PC-3 (cell line): ENCODE results near the gene TPM3. TPM values are rescaled to one million over a fixed set of nuclear protein-coding genes. Genes with fewer than 3 reads are reported as not detected.
A peak's percentile ranks its signal among the peaks of the same experiment; 100 is the strongest.

Source experiments
- ATAC-seq: fragments of 200-7000 bp; cut with Tn5 transposase; 2 replicates; pipeline ENCODE4 v1.9.1; 2020; ENCODE audit warnings: mild to moderate bottlenecking, moderate library complexity
- BruUV-seq: library from RNA; stranded (reverse); fragments of 400-500 nt; replicated peaks from 2 replicates; lab custom pipeline; 2021; lab: Mats Ljungman, UMichigan
- CTCF ChIA-PET: fragments of 300-600 bp; sonication (Branson Sonifier 250); formaldehyde crosslinking; loops from one replicate; lab custom pipeline; 2022; ENCODE audit warnings: antibody characterized with exemption; lab: Charles Lee
- POLR2A ChIA-PET: fragments of 300-600 bp; sonication (Branson Sonifier 250); formaldehyde crosslinking; loops from one replicate; lab custom pipeline; 2022; ENCODE audit warnings: antibody characterized with exemption; ENCODE audit not compliant: unreplicated experiment; lab: Charles Lee
- DNase-seq: peaks from one replicate; pipeline ENCODE4 v3.0.0-alpha.2; 2015
- H2AFZ ChIP-seq: fragments of 300-600 bp; sonication (generic); 2 replicates; pipeline ENCODE4 v1.6.0; 2016; ENCODE audit warnings: antibody characterized with exemption, low read length
- H3F3A ChIP-seq: fragments of 300-600 bp; sonication (generic); one replicate; pipeline ENCODE4 v1.6.0; 2017; ENCODE audit warnings: antibody characterized with exemption, low read length, control low read depth, mild to moderate bottlenecking; ENCODE audit not compliant: unreplicated experiment
- H3K27ac ChIP-seq: fragments of 300-600 bp; sonication (generic); 2 replicates; pipeline ENCODE4 v1.5.1; 2016; ENCODE audit warnings: mild to moderate bottlenecking, low read length
- H3K27me3 ChIP-seq: fragments of 300-600 bp; sonication (generic); 2 replicates; pipeline ENCODE4 v1.6.1; 2016; ENCODE audit warnings: low read length, mixed read lengths
- H3K36me3 ChIP-seq: fragments of 300-600 bp; sonication (generic); 2 replicates; pipeline ENCODE4 v1.6.1; 2016; ENCODE audit warnings: low read depth, mixed run types, low read length, mixed read lengths
- H3K4me1 ChIP-seq: fragments of 300-600 bp; sonication (generic); 2 replicates; pipeline ENCODE4 v1.5.1; 2016; ENCODE audit warnings: low read length; ENCODE audit not compliant: insufficient read depth
- H3K4me2 ChIP-seq: fragments of 300-600 bp; sonication (generic); 2 replicates; pipeline ENCODE4 v1.6.0; 2016; ENCODE audit warnings: low read length
- H3K4me3 ChIP-seq: fragments of 300-600 bp; sonication (generic); 2 replicates; pipeline ENCODE4 v1.5.1; 2016; ENCODE audit warnings: mild to moderate bottlenecking, low read length, mixed read lengths
- H3K79me2 ChIP-seq: fragments of 300-600 bp; sonication (generic); 2 replicates; pipeline ENCODE4 v1.6.1; 2017; ENCODE audit warnings: low read length, mixed read lengths
- H3K9ac ChIP-seq: fragments of 300-600 bp; sonication (generic); 2 replicates; pipeline ENCODE4 v1.6.0; 2016; ENCODE audit warnings: mild to moderate bottlenecking, low read length
- H3K9me2 ChIP-seq: fragments of 300-600 bp; sonication (generic); replicated peaks from 2 replicates; pipeline ENCODE4 v1.6.1; 2016; ENCODE audit warnings: mixed run types, low read length, mixed read lengths
- H3K9me3 ChIP-seq: fragments of 300-600 bp; sonication (generic); 2 replicates; pipeline ENCODE4 v1.6.1; 2016; ENCODE audit warnings: low read length, mixed read lengths
- H4K20me1 ChIP-seq: fragments of 300-600 bp; sonication (generic); 2 replicates; pipeline ENCODE4 v1.6.1; 2016; ENCODE audit warnings: low read length, mixed read lengths
- CTCF ChIP-seq: fragments of 300-600 bp; sonication (generic); conservative IDR thresholded peaks from 2 replicates; pipeline ENCODE4 v1.5.1; 2017; ENCODE audit warnings: antibody characterized with exemption, low read depth, mild to moderate bottlenecking, low read length
- EZH2 ChIP-seq: fragments of 300-600 bp; sonication (generic); IDR thresholded peaks from one replicate; pipeline ENCODE4 v1.6.1; 2017; ENCODE audit warnings: antibody characterized with exemption, mild to moderate bottlenecking, low read length; ENCODE audit not compliant: unreplicated experiment
- EZH2phosphoT487 ChIP-seq: fragments of 300-600 bp; sonication (generic); IDR thresholded peaks from 2 replicates; pipeline ENCODE4 v1.6.1; 2018; ENCODE audit warnings: mild to moderate bottlenecking, antibody characterized with exemption, low read length, borderline replicate concordance
- intact Hi-C: fragments of 100-400 bp; cut with micrococcal nuclease; formaldehyde crosslinking; loops from 2 replicates; pipeline ENCODE4 v1.9.0; 2023
- total RNA-seq: library from RNA; depleted of rRNA; stranded (reverse); fragments of >200 nt; gene quantifications from 2 replicates; pipeline ENCODE4 v1.2.3, GENCODE V29; 2014

Gene TPM3
- total RNA-seq, 1 experiment from 2014 or later, result 428 TPM

DNA sequence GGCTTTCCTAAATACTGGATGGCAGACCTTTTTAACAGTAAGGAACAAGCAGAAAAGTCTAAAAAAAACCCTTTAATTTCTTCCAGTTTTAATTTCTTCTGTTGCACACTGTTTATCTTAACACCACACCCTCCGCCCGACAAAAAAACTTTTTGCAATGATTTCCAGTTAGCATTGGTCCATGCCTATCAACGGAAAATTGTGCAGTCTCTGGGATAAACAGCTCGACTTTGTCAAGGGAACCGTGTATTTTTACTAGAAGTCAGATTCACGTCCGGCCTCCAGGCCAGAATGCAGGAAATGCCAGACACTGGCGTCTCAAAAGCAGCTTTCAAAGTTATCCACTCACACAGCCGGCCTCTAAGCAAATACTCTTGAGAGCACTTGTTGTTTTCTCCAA lies 36.6 kb downstream of the TPM3 start:
- no peak overlapping the region for H3K9ac ChIP-seq
- BruUV-seq, result no TSS peak
- POLR2A ChIA-PET, result no interaction called here

DNA sequence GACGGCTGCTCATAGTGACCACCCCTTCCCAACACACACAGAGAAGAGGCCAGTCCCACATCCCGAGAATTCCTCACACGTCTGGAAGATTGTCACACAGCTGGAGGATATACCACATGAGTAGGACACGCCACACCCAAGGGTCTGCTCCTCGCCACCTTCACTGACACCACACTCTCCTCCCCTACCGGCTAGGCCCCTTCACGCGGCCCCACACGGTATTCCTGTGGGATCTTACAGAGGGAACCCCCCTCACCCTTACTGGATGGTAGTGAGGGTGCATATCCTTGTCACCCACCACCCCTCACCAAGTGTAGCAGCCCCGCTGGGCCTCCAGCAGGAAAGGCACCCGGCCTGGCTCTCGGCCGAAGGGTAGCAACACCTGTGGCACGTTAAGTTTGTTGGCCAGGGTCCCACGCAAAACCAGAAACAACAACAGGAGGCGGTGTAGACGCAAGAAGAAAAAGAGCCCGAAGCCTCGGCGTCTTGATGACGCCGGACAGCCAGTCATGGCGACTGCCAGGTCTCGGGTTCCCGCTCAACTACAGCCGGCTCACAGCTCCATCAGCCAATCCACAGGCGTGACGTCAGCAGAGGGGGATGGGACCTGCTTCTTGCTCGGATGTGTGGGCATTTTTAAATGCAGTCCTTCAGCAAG lies 37.2 kb downstream of the TPM3 start, which contains the start of gene NUP210L:
NUP210L (minus strand) TSS at position 540 of the 658 bp plus-strand sequence.
- Histone ChIP-seq H3K27me3 (no peaks in the 10 kb centered on the region), H2AFZ (no peak within 1 kb of the TSS), H3K27ac (no peak within 1 kb of the TSS), H3K4me1 (no peaks in the 10 kb centered on the region), H3K36me3 (peaks cover 35% of the 10 kb centered on the region), H3K9ac (no peak within 1 kb of the TSS), H3K9me3 (no peaks in the 10 kb centered on the region), H4K20me1 (peaks cover 12% of the 10 kb centered on the region; the same call in 1 of the 2 replicates), H3K79me2 (no peaks in the 10 kb centered on the region), H3F3A (no peaks in the 10 kb centered on the region), H3K4me3 (no peak within 1 kb of the TSS), H3K4me2 (no peak within 1 kb of the TSS), H3K9me2 (no peaks in the 10 kb centered on the region)
- no peak for DNase-seq
- intact Hi-C loops, result no loop called here
- no TSS peak for BruUV-seq
- ChIA-PET POLR2A (no interaction called here), CTCF (no interaction called here)
- ATAC-seq, result peak; percentile 35; the same call in 1 of the 2 replicates
- TF ChIP-seq EZH2 (no peak), EZH2phosphoT487 (no peak), CTCF (no peak)

More for the DNA sequence above, 36.6 kb downstream of the TPM3 start:
- DNase-seq (no peak), ATAC-seq (no peak)
- CTCF ChIA-PET, result no interaction called here
- Histone ChIP-seq H3K4me1 (no peaks in the 10 kb centered on the region), H3K9me3 (no peaks in the 10 kb centered on the region), H3K4me3 (no peak overlapping the region), H3K27ac (no peak overlapping the region), H2AFZ (no peak overlapping the region), H4K20me1 (peaks cover 12% of the 10 kb centered on the region), H3K36me3 (peaks cover 41% of the 10 kb centered on the region), H3K79me2 (no peaks in the 10 kb centered on the region), H3K27me3 (no peaks in the 10 kb centered on the region), H3K4me2 (no peak overlapping the region), H3K9me2 (no peaks in the 10 kb centered on the region), H3F3A (no peaks in the 10 kb centered on the region)
- TF ChIP-seq EZH2phosphoT487 (no peak), EZH2 (no peak), CTCF (no peak)
- intact Hi-C loops, result no loop called here

DNA sequence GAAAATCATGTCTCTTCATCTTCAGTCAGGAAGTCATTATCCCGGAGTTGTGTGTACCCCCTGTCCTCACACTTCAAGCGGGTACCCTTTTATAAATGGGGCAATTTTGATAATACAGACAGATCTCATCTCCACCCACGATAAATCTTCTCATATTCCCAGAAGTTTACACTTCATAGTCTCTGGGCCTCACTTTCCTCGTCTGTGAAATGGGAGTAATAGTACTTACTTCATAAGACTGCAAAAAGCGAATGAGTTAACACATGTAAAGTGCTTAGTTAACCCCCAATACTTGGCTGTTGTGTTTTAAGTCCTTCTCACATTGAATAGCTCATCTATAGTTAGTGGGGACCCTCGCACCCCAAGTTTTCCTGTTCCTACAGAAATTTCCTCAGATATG lies 37.8 kb downstream of the TPM3 start:
- intact Hi-C loops, result no loop called here
- POLR2A ChIA-PET, result no interaction called here
- no peak overlapping the region for H3K4me2 ChIP-seq
- peaks cover 12% of the 10 kb centered on the region; the same call in 1 of the 2 replicates for H4K20me1 ChIP-seq
- no peak for ATAC-seq
- H3K4me3 ChIP-seq, result no peak overlapping the region
- no peaks in the 10 kb centered on the region for H3F3A ChIP-seq
- no peak overlapping the region for H3K9ac ChIP-seq
- no peak overlapping the region for H2AFZ ChIP-seq
- BruUV-seq, result no TSS peak
- H3K4me1 ChIP-seq, result no peaks in the 10 kb centered on the region
- H3K79me2 ChIP-seq, result no peaks in the 10 kb centered on the region
- H3K9me2 ChIP-seq, result no peaks in the 10 kb centered on the region
- H3K27me3 ChIP-seq, result no peaks in the 10 kb centered on the region
- DNase-seq, result no peak
- H3K9me3 ChIP-seq, result no peaks in the 10 kb centered on the region
- CTCF ChIA-PET, result no interaction called here
- no peak overlapping the region for H3K27ac ChIP-seq
- TF ChIP-seq EZH2, result no peak
- no peak for TF ChIP-seq EZH2phosphoT487
- TF ChIP-seq CTCF, result no peak
- peaks cover 29% of the 10 kb centered on the region for H3K36me3 ChIP-seq
